ENCODE data around the gene KLF5. TPM values are rescaled to one million over a fixed set of nuclear protein-coding genes. Genes with fewer than 3 reads are reported as not detected.

The KLF5 gene
- total RNA-seq, 1 experiment from 2014 or later: 2.2 TPM

GRCh38 chr13:73079359-73079758 lies 20.6 kb downstream of the KLF5 start:
- peaks cover 13% of the 10 kb centered on the region for H3K27me3 Mint-ChIP-seq (ENCODE audit: low read depth)
- no peak overlapping the region for H2BK120ac ChIP-seq (ENCODE audit: low read depth, low read length, poor library complexity, severe bottlenecking)
- H3K79me1 ChIP-seq (ENCODE audit: insufficient read depth, low read depth, low read length, poor library complexity, severe bottlenecking): no peaks in the 10 kb centered on the region
- no peak overlapping the region for H4K91ac ChIP-seq (ENCODE audit: insufficient read length, low read depth, low read length)
- H2BK5ac ChIP-seq (ENCODE audit: insufficient read length, low read length): no peak overlapping the region
- H2BK15ac ChIP-seq (ENCODE audit: low read depth, low read length): no peak overlapping the region
- no peak overlapping the region for H3K27ac Mint-ChIP-seq
- H3K9ac ChIP-seq (ENCODE audit: extremely low read depth, insufficient read length, low read length): no peak overlapping the region
- DNase-seq: no peak
- no peak overlapping the region for H3K18ac ChIP-seq (ENCODE audit: insufficient read length, low read depth, low read length)
- H3K23me2 ChIP-seq (ENCODE audit: insufficient read length, low read depth, low read length, poor library complexity, severe bottlenecking): peaks cover 4% of the 10 kb centered on the region
- H4K20me1 ChIP-seq (ENCODE audit: control insufficient read depth, insufficient read depth, insufficient read length): no peaks in the 10 kb centered on the region
- H3K4me3 Mint-ChIP-seq: no peak overlapping the region
- no peak overlapping the region for H3K23ac ChIP-seq (ENCODE audit: insufficient read length, low read depth, low read length)
- H4K5ac ChIP-seq (ENCODE audit: insufficient read length, low read depth, low read length): no peak overlapping the region
- H3K4ac ChIP-seq (ENCODE audit: low read depth, low read length): no peak overlapping the region
- H3K14ac ChIP-seq (ENCODE audit: insufficient read depth, low read length): no peak overlapping the region
- H3K27me3 ChIP-seq (ENCODE audit: insufficient read depth, low read length): no peaks in the 10 kb centered on the region
- H2BK20ac ChIP-seq (ENCODE audit: low read depth, low read length, poor library complexity, severe bottlenecking): no peak overlapping the region
- H2AFZ ChIP-seq (ENCODE audit: low read length): no peak overlapping the region
- peaks cover 2% of the 10 kb centered on the region; the same call in 1 of the 2 replicates for H3K4me1 ChIP-seq (ENCODE audit: insufficient read depth, low read length)
- peaks cover 20 to 25% of the 10 kb centered on the region in 2 experiments for H3K4me1 Mint-ChIP-seq
- no peak overlapping the region for H3K4me2 ChIP-seq (ENCODE audit: insufficient read depth, insufficient read length, low read length)
- no peak for TF ChIP-seq CTCF (conservative IDR thresholded peaks at IDR 0.05)
- no peaks in the 10 kb centered on the region for H3K79me2 ChIP-seq (ENCODE audit: insufficient read depth, low read length)
- H3K36me3 Mint-ChIP-seq (ENCODE audit: insufficient read depth in 1 of 3, low read depth in 3 of 3): no peaks in the 10 kb centered on the region
- no peaks in the 10 kb centered on the region for H3K9me3 ChIP-seq (ENCODE audit: control insufficient read depth, low read depth, low read length)
- H2AK5ac ChIP-seq (ENCODE audit: insufficient read length, low read length): no peak overlapping the region
- no CpG with 5 or more reads among the region's 3 CpGs for WGBS (ENCODE audit: extremely low coverage, insufficient read length, low lambda C conversion rate)
- no peak overlapping the region for H4K8ac ChIP-seq (replicated peaks; ENCODE audit: insufficient read length, low read depth, low read length)
- no peak overlapping the region for H3T11ph ChIP-seq (ENCODE audit: low read length)
- H3K9me3 Mint-ChIP-seq: no peaks in the 10 kb centered on the region; a peak in 1 of 5 replicates
- H3K56ac ChIP-seq (ENCODE audit: insufficient read length, low read depth, low read length): no peak overlapping the region
- no peak overlapping the region for H2BK12ac ChIP-seq (ENCODE audit: insufficient read length, low read depth, low read length)
- H3K27ac ChIP-seq (ENCODE audit: insufficient read length, low read depth, low read length): no peak overlapping the region

Measured in H9 (cell line).